H4 (cell line): ENCODE results near the gene DOP1A. TPM values are rescaled to one million over a fixed set of nuclear protein-coding genes. Genes with fewer than 3 reads are reported as not detected.
A peak's percentile ranks its signal among the peaks of the same experiment; 100 is the strongest.

ENCODE experiments used
- DNase-seq: peaks from one replicate; pipeline ENCODE4 v3.0.0-alpha.2; 2015; ENCODE audit warnings: low spot score
- total RNA-seq: library from RNA; depleted of rRNA; stranded (reverse); fragments of >200 nt; shearing (Covaris generic); gene quantifications from 2 replicates; pipeline ENCODE4 v1.2.3, GENCODE V29; 2014; rRNA removed

Gene DOP1A
- 5.3 and 14.5 TPM in 2 replicates for total RNA-seq

GRCh38 chr6:83067448-83068439 lies at the start of gene DOP1A:
Gene DOP1A (plus strand): TSS chr6:83067671. CDS start chr6:83096978, 29,307 bp downstream.
- DNase-seq, result peak; percentile 83

- no peak for DNase-seq
These were observed 47.7 kb upstream of the DOP1A start for GRCh38 chr6:83019741-83020140.

GRCh38 chr6:83031689-83032088 lies 35.8 kb upstream of the DOP1A start:
- DNase-seq, result no peak

- no peak for DNase-seq
These were observed 29.2 kb upstream of the DOP1A start for GRCh38 chr6:83038246-83038645.

- no peak for DNase-seq
These were observed 24.9 kb upstream of the DOP1A start for GRCh38 chr6:83042467-83043053.

GRCh38 chr6:83044091-83044768 lies 23.2 kb upstream of the DOP1A start:
- DNase-seq, result no peak

- no peak for DNase-seq
These were observed 20.3 kb upstream of the DOP1A start for GRCh38 chr6:83047065-83047754.

GRCh38 chr6:83051377-83052172 lies 15.9 kb upstream of the DOP1A start:
- DNase-seq, result no peak

- no peak for DNase-seq
These were observed 13.8 kb upstream of the DOP1A start for GRCh38 chr6:83053678-83054077.

GRCh38 chr6:83055366-83055964 lies 12.0 kb upstream of the DOP1A start:
- DNase-seq, result peak; percentile 11

GRCh38 chr6:83057705-83058321 lies 9.7 kb upstream of the DOP1A start:
- peak; percentile 18 for DNase-seq

GRCh38 chr6:83061190-83061589 lies 6.3 kb upstream of the DOP1A start:
- DNase-seq, result no peak

GRCh38 chr6:83062225-83062624 lies 5.2 kb upstream of the DOP1A start:
- DNase-seq, result no peak

GRCh38 chr6:83065511-83066192 lies 1.8 kb upstream of the DOP1A start, which contains the start of gene UBE3D:
Gene UBE3D (minus strand): TSS chr6:83065841. CDS start chr6:83065718, 123 bp downstream.
- peak; percentile 43 for DNase-seq

- DNase-seq, result no peak
These were observed 1.1 kb downstream of the DOP1A start for GRCh38 chr6:83068616-83069015.

- no peak for DNase-seq
These were observed 2.2 kb downstream of the DOP1A start for GRCh38 chr6:83069633-83070032.

- DNase-seq, result no peak
These were observed 3.6 kb downstream of the DOP1A start for GRCh38 chr6:83071023-83071422.

- DNase-seq, result no peak
These were observed 4.2 kb downstream of the DOP1A start for GRCh38 chr6:83071707-83072106.

- no peak for DNase-seq
These were observed 5.3 kb downstream of the DOP1A start for GRCh38 chr6:83072726-83073125.
